Right ventricle myocardium superior (tissue), 1 donor: ENCODE measurements around the gene SYP. TPM values are rescaled to one million over a fixed set of nuclear protein-coding genes. Genes with fewer than 3 reads are reported as not detected.
"Not testable (repeated sequence)": the region's sequence is repeated elsewhere in the genome, so short reads cannot be mapped to it uniquely, and the experiment has no call there.

ENCODE experiments used
- ATAC-seq: fragments of 200-7000 bp; cut with Tn5 transposase; one replicate; pipeline ENCODE4 v1.9.1; 2020; ENCODE audit warnings: mild to moderate bottlenecking; ENCODE audit not compliant: poor library complexity
- DNase-seq: peaks from one replicate; pipeline ENCODE4 v3.0.0-alpha.2; 2020
- intact Hi-C: fragments of 100-400 bp; cut with DNase I; formaldehyde crosslinking; loops from one replicate; pipeline ENCODE4 v1.11.2; 2022
- total RNA-seq: library from RNA; stranded (reverse); fragmentation: NEBNext Ultra II Directional; extraction: Animal tissue kit (Norgen Biotek cat#: 25700); gene quantifications from one replicate; pipeline ENCODE4 v1.2.1, GENCODE V29; 2021
- donor health status: DM: no; HTN: yes; CAD: no; lungs with severe emphysema.

The SYP gene
- total RNA-seq, 1 donor from 2014 or later: 1.6 TPM

- DNase-seq: no peak
- intact Hi-C loops: no loop called here
- ATAC-seq: no peak
Observed at GRCh38 chrX:49157194-49157593, 42.8 kb downstream of the SYP start.

- DNase-seq: peak; percentile 95
- intact Hi-C loops: no loop called here
- ATAC-seq: peak; percentile 96
Observed at GRCh38 chrX:49155900-49156837, 43.8 kb downstream of the SYP start.

GRCh38 chrX:49155243-49155899 is 44.6 kb downstream of the SYP start:
- DNase-seq: no peak
- intact Hi-C loops: no loop called here
- peak; percentile 40 for ATAC-seq

GRCh38 chrX:49153467-49153866 is 46.5 kb downstream of the SYP start:
- ATAC-seq: no peak
- DNase-seq: no peak
- intact Hi-C loops: no loop called here

GRCh38 chrX:49149291-49149690 is 50.7 kb downstream of the SYP start:
- DNase-seq, intact Hi-C loops, ATAC-seq: not testable (repeated sequence)

- ATAC-seq, intact Hi-C loops, DNase-seq: not testable (repeated sequence)
Observed at GRCh38 chrX:49148390-49149100, 51.4 kb downstream of the SYP start.

GRCh38 chrX:49147936-49148335 is 52.1 kb downstream of the SYP start:
- no peak for ATAC-seq
- no peak for DNase-seq
- intact Hi-C loops: no loop called here

- intact Hi-C loops: no loop called here
- ATAC-seq (no peak), DNase-seq (no peak)
Observed at GRCh38 chrX:49147282-49147681, 52.7 kb downstream of the SYP start.

GRCh38 chrX:49143154-49143553 is 56.8 kb downstream of the SYP start:
- intact Hi-C loops, DNase-seq, ATAC-seq: not testable (repeated sequence)

GRCh38 chrX:49142264-49142663 is 57.7 kb downstream of the SYP start:
- intact Hi-C loops, DNase-seq, ATAC-seq: not testable (repeated sequence)

GRCh38 chrX:49139713-49140112 is 60.3 kb downstream of the SYP start:
- ATAC-seq (no peak), DNase-seq (no peak)
- intact Hi-C loops: no loop called here

Other genes starting within 250 kb of the SYP start
- 16.7 TPM for gene OTUD5, start 242.6 kb downstream of the SYP start, total RNA-seq
- 0.38 TPM for gene KCND1, start 228.3 kb downstream of the SYP start, total RNA-seq
- gene GRIPAP1, start 197.9 kb downstream of the SYP start, total RNA-seq: 17.7 TPM
- gene TFE3, start 156.8 kb downstream of the SYP start, total RNA-seq: 19.3 TPM
- 1.2 TPM for gene CCDC120, start 141.2 kb downstream of the SYP start, total RNA-seq
- gene PRAF2, start 126.2 kb downstream of the SYP start, total RNA-seq: 6.9 TPM
- gene WDR45, start 120.3 kb downstream of the SYP start, total RNA-seq: 79.0 TPM
- 17.8 TPM for gene GPKOW, start 76.5 kb downstream of the SYP start, total RNA-seq
- gene MAGIX, start 37.4 kb downstream of the SYP start, total RNA-seq: 5.3 TPM
- gene PLP2, start 28.3 kb downstream of the SYP start, total RNA-seq: 50.1 TPM
- 12.7 TPM for gene PRICKLE3, start 13.8 kb downstream of the SYP start, total RNA-seq
- 0.11 TPM for gene CACNA1F, start 33.1 kb upstream of the SYP start, total RNA-seq
- gene CCDC22, start 35.3 kb upstream of the SYP start, total RNA-seq: 10.8 TPM
- gene FOXP3, start 64.5 kb upstream of the SYP start, total RNA-seq: not detected
- gene PPP1R3F, start 69.6 kb upstream of the SYP start, total RNA-seq: 21.9 TPM
- gene GAGE10, start 103.5 kb upstream of the SYP start, total RNA-seq: not detected
- not detected for gene GAGE12J, start 121.8 kb upstream of the SYP start, total RNA-seq
- gene GAGE13, start 131.4 kb upstream of the SYP start, total RNA-seq: not detected